ENCODE measurements around the gene MYO3B. TPM values are rescaled to one million over a fixed set of nuclear protein-coding genes. Genes with fewer than 3 reads are reported as not detected.

The MYO3B gene
- total RNA-seq, 2 experiments from 2014 or later = not detected

DNA sequence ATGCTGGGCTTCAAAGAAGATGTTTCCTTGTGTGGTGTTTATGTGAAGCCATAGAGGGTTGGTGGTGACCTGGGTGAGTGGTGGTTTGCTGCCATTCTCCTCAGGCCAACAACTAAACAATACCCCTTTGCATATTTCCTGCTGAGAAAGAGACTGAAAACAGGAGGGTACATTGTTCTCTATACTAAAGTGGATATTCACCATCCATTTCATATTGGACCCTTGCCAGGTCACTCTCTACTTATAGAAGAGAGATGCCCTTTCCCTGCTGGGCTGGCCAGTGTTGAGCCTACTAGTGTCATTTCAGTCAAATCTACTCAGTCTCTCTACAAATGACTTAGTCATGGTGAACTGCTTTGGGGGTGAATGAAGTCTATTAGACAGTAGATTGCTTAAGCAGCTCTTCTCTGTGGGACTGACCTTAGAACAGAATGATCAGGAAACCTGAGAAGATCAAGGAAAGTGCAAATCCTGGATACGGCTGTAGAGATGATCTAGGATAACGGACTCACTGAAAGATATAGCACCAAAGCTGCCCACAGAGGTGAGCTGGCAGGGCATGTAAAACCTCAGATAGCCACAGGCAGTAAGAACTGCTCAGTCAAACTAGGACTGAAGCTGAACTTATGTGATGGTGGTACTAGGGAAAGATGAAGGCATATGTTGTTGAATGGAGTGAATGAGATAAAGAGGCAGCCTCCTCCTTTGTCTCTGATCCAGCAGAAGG is 154.9 kb downstream of the MYO3B start:
- no TSS peak for BruUV-seq (replicated peaks)
- no peak overlapping the region for H3K4me3 ChIP-seq (ENCODE audit: low read depth, low read length, poor library complexity, severe bottlenecking)
- H2AFZ ChIP-seq (ENCODE audit: low read length) = no peak overlapping the region
- ChIA-PET POLR2A (interaction anchor here (0.6 to 1.5 kb wide), 2 partner anchors 9 to 99 kb away, joined by 3 read pairs; no protein-coding TSS in a partner anchor), CTCF (ENCODE audit: unreplicated experiment) (no interaction called here)
- DNase-seq (ENCODE audit: low spot score) = no peak
- H3K9me2 ChIP-seq (ENCODE audit: insufficient read depth, low read length) = no peaks in the 10 kb centered on the region; the same call in 1 of the 2 replicates
- no peaks in the 10 kb centered on the region for H3K36me3 ChIP-seq (ENCODE audit: insufficient read depth, low read length)
- H3K4me1 ChIP-seq (ENCODE audit: insufficient read depth, low read length, poor library complexity, severe bottlenecking) = no peaks in the 10 kb centered on the region
- intact Hi-C loops (cut with micrococcal nuclease; ENCODE audit: unreplicated experiment) = no loop called here
- no peak for TF ChIP-seq EZH2phosphoT487 (IDR thresholded peaks at IDR 0.05; ENCODE audit: borderline replicate concordance, low read depth, low read length)
- TF ChIP-seq, protein P1, sequence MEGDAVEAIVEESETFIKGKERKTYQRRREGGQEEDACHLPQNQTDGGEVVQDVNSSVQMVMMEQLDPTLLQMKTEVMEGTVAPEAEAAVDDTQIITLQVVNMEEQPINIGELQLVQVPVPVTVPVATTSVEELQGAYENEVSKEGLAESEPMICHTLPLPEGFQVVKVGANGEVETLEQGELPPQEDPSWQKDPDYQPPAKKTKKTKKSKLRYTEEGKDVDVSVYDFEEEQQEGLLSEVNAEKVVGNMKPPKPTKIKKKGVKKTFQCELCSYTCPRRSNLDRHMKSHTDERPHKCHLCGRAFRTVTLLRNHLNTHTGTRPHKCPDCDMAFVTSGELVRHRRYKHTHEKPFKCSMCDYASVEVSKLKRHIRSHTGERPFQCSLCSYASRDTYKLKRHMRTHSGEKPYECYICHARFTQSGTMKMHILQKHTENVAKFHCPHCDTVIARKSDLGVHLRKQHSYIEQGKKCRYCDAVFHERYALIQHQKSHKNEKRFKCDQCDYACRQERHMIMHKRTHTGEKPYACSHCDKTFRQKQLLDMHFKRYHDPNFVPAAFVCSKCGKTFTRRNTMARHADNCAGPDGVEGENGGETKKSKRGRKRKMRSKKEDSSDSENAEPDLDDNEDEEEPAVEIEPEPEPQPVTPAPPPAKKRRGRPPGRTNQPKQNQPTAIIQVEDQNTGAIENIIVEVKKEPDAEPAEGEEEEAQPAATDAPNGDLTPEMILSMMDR (conservative IDR thresholded peaks at IDR 0.05; ENCODE audit: low read length) = no peak
- H3K79me2 ChIP-seq (ENCODE audit: insufficient read depth, low read depth, low read length) = no peaks in the 10 kb centered on the region
- no peaks in the 10 kb centered on the region for H4K20me1 ChIP-seq (ENCODE audit: insufficient read depth, low read length)
- no peak overlapping the region for H3K27ac ChIP-seq (ENCODE audit: low read depth, low read length, poor library complexity, severe bottlenecking)
- H3K9me3 ChIP-seq (ENCODE audit: low read length) = no peaks in the 10 kb centered on the region
- no peak overlapping the region for H3K4me2 ChIP-seq (ENCODE audit: low read length)

DNA sequence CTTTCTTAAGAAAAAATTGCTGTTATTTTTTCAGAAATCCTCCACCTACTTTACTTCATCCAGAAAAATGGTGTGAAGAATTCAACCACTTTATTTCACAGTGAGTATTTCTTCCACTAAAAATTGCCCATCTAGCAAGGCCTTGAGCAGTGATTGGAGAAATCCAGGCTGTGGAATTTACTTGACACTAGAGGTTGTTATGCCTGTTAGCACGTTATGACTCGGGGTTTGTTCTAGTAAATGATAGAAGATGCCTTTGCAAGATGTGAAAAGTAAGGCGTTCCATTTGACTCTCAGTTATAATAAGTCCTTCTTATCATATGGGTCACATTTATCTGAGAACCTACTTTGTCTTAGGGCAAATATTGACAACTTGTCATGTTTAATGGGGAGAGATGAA is 157.4 kb downstream of the MYO3B start:
- TF ChIP-seq, protein P1 (conservative IDR thresholded peaks at IDR 0.05; ENCODE audit: low read length) = no peak
- TF ChIP-seq EZH2phosphoT487 (IDR thresholded peaks at IDR 0.05; ENCODE audit: borderline replicate concordance, low read depth, low read length) = no peak
- ChIA-PET CTCF (ENCODE audit: unreplicated experiment) (interaction anchor here (1.2 kb wide), 1 partner anchor 8 kb away, joined by 3 read pairs; no protein-coding TSS in a partner anchor), POLR2A (no interaction called here)
- Histone ChIP-seq H3K27ac (ENCODE audit: low read depth, low read length, poor library complexity, severe bottlenecking) (no peak overlapping the region), H3K79me2 (ENCODE audit: insufficient read depth, low read depth, low read length) (no peaks in the 10 kb centered on the region), H3K4me3 (ENCODE audit: low read depth, low read length, poor library complexity, severe bottlenecking) (no peak overlapping the region), H4K20me1 (ENCODE audit: insufficient read depth, low read length) (no peaks in the 10 kb centered on the region), H3K36me3 (ENCODE audit: insufficient read depth, low read length) (no peaks in the 10 kb centered on the region), H3K4me1 (ENCODE audit: insufficient read depth, low read length, poor library complexity, severe bottlenecking) (peaks cover 12% of the 10 kb centered on the region), H3K9me2 (ENCODE audit: insufficient read depth, low read length) (no peaks in the 10 kb centered on the region), H3K4me2 (ENCODE audit: low read length) (no peak overlapping the region), H3K9me3 (ENCODE audit: low read length) (no peaks in the 10 kb centered on the region), H2AFZ (ENCODE audit: low read length) (no peak overlapping the region)
- intact Hi-C loops (cut with micrococcal nuclease; ENCODE audit: unreplicated experiment) = no loop called here
- DNase-seq (ENCODE audit: low spot score) = no peak
- BruUV-seq (replicated peaks) = no TSS peak

DNA sequence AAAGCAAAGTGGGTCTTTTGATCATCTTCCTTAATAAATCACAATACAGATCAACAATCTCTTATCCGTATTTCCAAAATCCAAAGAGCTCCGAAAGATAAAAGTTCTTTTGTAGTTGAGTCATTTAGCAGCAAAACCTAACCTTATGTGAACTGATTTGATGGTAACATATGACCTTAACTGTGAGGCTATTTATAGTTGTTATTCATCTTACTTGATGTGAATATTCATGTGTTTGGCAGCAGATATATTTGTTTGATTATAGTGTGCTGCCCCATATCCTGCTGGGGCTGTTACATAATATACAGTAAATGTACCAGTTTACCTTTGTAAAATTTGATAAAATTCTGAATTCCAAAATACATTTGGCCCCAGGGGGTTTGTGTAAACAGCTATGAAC is 158.5 kb downstream of the MYO3B start:
- ChIA-PET POLR2A (interaction anchor here (0.6 to 1.0 kb wide), 3 partner anchors 23 to 482 kb away, joined by 3 read pairs; no protein-coding TSS in a partner anchor), CTCF (ENCODE audit: unreplicated experiment) (interaction anchor here (1.2 kb wide), 1 partner anchor 9 kb away, joined by 3 read pairs; no protein-coding TSS in a partner anchor)
- Histone ChIP-seq H3K4me1 (ENCODE audit: insufficient read depth, low read length, poor library complexity, severe bottlenecking) (peaks cover 23% of the 10 kb centered on the region), H3K79me2 (ENCODE audit: insufficient read depth, low read depth, low read length) (no peaks in the 10 kb centered on the region), H3K4me2 (ENCODE audit: low read length) (peak overlapping the region; percentile 34; the same call in 1 of the 2 replicates), H3K4me3 (ENCODE audit: low read depth, low read length, poor library complexity, severe bottlenecking) (no peak overlapping the region), H4K20me1 (ENCODE audit: insufficient read depth, low read length) (no peaks in the 10 kb centered on the region), H3K36me3 (ENCODE audit: insufficient read depth, low read length) (no peaks in the 10 kb centered on the region), H3K9me3 (ENCODE audit: low read length) (no peaks in the 10 kb centered on the region), H2AFZ (ENCODE audit: low read length) (no peak overlapping the region), H3K27ac (ENCODE audit: low read depth, low read length, poor library complexity, severe bottlenecking) (no peak overlapping the region), H3K9me2 (ENCODE audit: insufficient read depth, low read length) (no peaks in the 10 kb centered on the region; the same call in 1 of the 2 replicates)
- intact Hi-C loops (cut with micrococcal nuclease; ENCODE audit: unreplicated experiment) = no loop called here
- no TSS peak for BruUV-seq (replicated peaks)
- TF ChIP-seq, protein P1 (conservative IDR thresholded peaks at IDR 0.05; ENCODE audit: low read length) = no peak
- DNase-seq (ENCODE audit: low spot score) = no peak
